Cardiac muscle cell (in vitro differentiated cells and primary cell): Measurements from ENCODE around the gene TRPC4AP. TPM values are rescaled to one million over a fixed set of nuclear protein-coding genes. Genes with fewer than 3 reads are reported as not detected.
A peak's percentile ranks its signal among the peaks of the same experiment; 100 is the strongest.

Experiments used
- DNase-seq, 2 donors: peaks; one replicate each; pipeline versions ENCODE4 v3.0.0 to v3.0.0-alpha.2; 2010 to 2017; ENCODE audit warnings: low read depth in 1 of 2, low spot score in 1 of 2
- H3K27ac ChIP-seq: fragments of 200-600 bp; sonication (generic); 2 replicates; pipeline ENCODE4 v1.5.1; 2016
- H3K27me3 ChIP-seq: fragments of 200-600 bp; sonication (generic); 2 replicates; pipeline ENCODE4 v1.6.0; 2016; ENCODE audit warnings: control low read depth
- H3K36me3 ChIP-seq: fragments of 200-600 bp; sonication (generic); 2 replicates; pipeline ENCODE4 v1.5.1; 2016; ENCODE audit warnings: control low read depth
- H3K4me1 ChIP-seq: fragments of 200-600 bp; sonication (generic); 2 replicates; pipeline ENCODE4 v1.8.1; 2017; ENCODE audit warnings: low read depth, mild to moderate bottlenecking, mixed run types
- H3K4me3 ChIP-seq: fragments of 200-600 bp; sonication (generic); 2 replicates; pipeline ENCODE4 v1.5.1; 2016; ENCODE audit warnings: mild to moderate bottlenecking
- H3K9me3 ChIP-seq: fragments of 200-600 bp; sonication (generic); 2 replicates; pipeline ENCODE4 v1.5.1; 2017; ENCODE audit warnings: low read depth, mild to moderate bottlenecking, control low read depth
- CTCF ChIP-seq: IDR thresholded peaks from 2 replicates; pipeline ENCODE4 v1.5.1; 2012; ENCODE audit warnings: low read depth, mild to moderate bottlenecking, low read length
- polyA plus RNA-seq: library from polyadenylated mRNA; unstranded; fragments of >200 nt; fragmentation: Nextera tagmentation; extraction: Ambion mirVana; gene quantifications from 2 replicates; pipeline ENCODE4 v1.2.1, GENCODE V29; 2016
- total RNA-seq: library from RNA; depleted of rRNA; stranded (reverse); fragments of >200 nt; gene quantifications from 2 replicates; pipeline ENCODE4 v1.2.3, GENCODE V29; 2016

Gene TRPC4AP
- total and polyA plus RNA-seq, 2 experiments from 2014 or later, result 120 to 123 TPM

- Histone ChIP-seq H3K27me3 (no peaks in the 10 kb centered on the region), H3K27ac (peak overlapping the region; percentile 90), H3K4me3 (no peak overlapping the region), H3K9me3 (no peaks in the 10 kb centered on the region), H3K4me1 (peaks cover 20% of the 10 kb centered on the region), H3K36me3 (peaks cover 30% of the 10 kb centered on the region)
- no peak for TF ChIP-seq CTCF
- peak in 1 of 2 donors; percentile 33 for DNase-seq
Observed at GRCh38 chr20:35039146-35039545, 53.5 kb downstream of the TRPC4AP start.

GRCh38 chr20:35034145-35034544, 58.5 kb downstream of the TRPC4AP start:
- Histone ChIP-seq H3K9me3 (no peaks in the 10 kb centered on the region), H3K36me3 (peaks cover 48% of the 10 kb centered on the region), H3K4me3 (no peak overlapping the region), H3K27ac (no peak overlapping the region), H3K27me3 (no peaks in the 10 kb centered on the region), H3K4me1 (peaks cover 4% of the 10 kb centered on the region)
- no peak for DNase-seq
- no peak for TF ChIP-seq CTCF

GRCh38 chr20:35030136-35030535, 62.5 kb downstream of the TRPC4AP start:
- TF ChIP-seq CTCF, result no peak
- Histone ChIP-seq H3K27ac (no peak overlapping the region), H3K27me3 (no peaks in the 10 kb centered on the region), H3K4me1 (no peaks in the 10 kb centered on the region), H3K36me3 (peaks cover 51% of the 10 kb centered on the region), H3K4me3 (no peak overlapping the region), H3K9me3 (no peaks in the 10 kb centered on the region)
- no peak for DNase-seq

- no peak for TF ChIP-seq CTCF
Observed at GRCh38 chr20:35027301-35027700, 65.3 kb downstream of the TRPC4AP start.

GRCh38 chr20:35025116-35025515, 67.5 kb downstream of the TRPC4AP start:
- no peak for DNase-seq
- Histone ChIP-seq H3K9me3 (no peaks in the 10 kb centered on the region), H3K4me3 (no peak overlapping the region), H3K27ac (no peak overlapping the region), H3K4me1 (no peaks in the 10 kb centered on the region), H3K36me3 (peaks cover 34% of the 10 kb centered on the region), H3K27me3 (no peaks in the 10 kb centered on the region)
- no peak for TF ChIP-seq CTCF

More at GRCh38 chr20:35027301-35027700, 65.3 kb downstream of the TRPC4AP start:
- H3K4me3 ChIP-seq, result no peak overlapping the region
- no peaks in the 10 kb centered on the region for H3K27me3 ChIP-seq
- H3K36me3 ChIP-seq, result peaks cover 40% of the 10 kb centered on the region
- H3K9me3 ChIP-seq, result no peaks in the 10 kb centered on the region
- DNase-seq, result no peak
- peak overlapping the region; percentile 4 for H3K27ac ChIP-seq
- no peaks in the 10 kb centered on the region for H3K4me1 ChIP-seq

GRCh38 chr20:35023624-35024023, 69.0 kb downstream of the TRPC4AP start:
- Histone ChIP-seq H3K36me3 (peaks cover 33% of the 10 kb centered on the region), H3K4me3 (no peak overlapping the region), H3K27ac (peak overlapping the region; percentile 10), H3K4me1 (peaks cover 3% of the 10 kb centered on the region), H3K9me3 (no peaks in the 10 kb centered on the region), H3K27me3 (no peaks in the 10 kb centered on the region)
- TF ChIP-seq CTCF, result no peak
- DNase-seq, result no peak
